GM06990 (cell line): ENCODE data around the gene ANXA2.
"Not testable (repeated sequence)": the region's sequence is repeated elsewhere in the genome, so short reads cannot be mapped to it uniquely, and the experiment has no call there.

Source experiments
- DNase-seq: peaks from one replicate; pipeline ENCODE4 v3.0.0-alpha.2; 2011; ENCODE audit not compliant: insufficient read length; ENCODE audit errors: extremely low read depth
- H3K27me3 ChIP-seq: replicated peaks from 2 replicates; pipeline ENCODE4 v1.6.0; 2011; ENCODE audit warnings: low read length; ENCODE audit not compliant: control insufficient read depth, insufficient read depth
- H3K36me3 ChIP-seq: 2 replicates; pipeline ENCODE4 v1.5.1; 2011; ENCODE audit warnings: low read length; ENCODE audit not compliant: control insufficient read depth, insufficient read depth
- H3K4me3 ChIP-seq: replicated peaks from 2 replicates; pipeline ENCODE4 v1.5.1; 2011; ENCODE audit warnings: low read depth, mild to moderate bottlenecking, control low read depth, low read length
- CTCF ChIP-seq: IDR thresholded peaks from 2 replicates; pipeline ENCODE4 v1.5.1; 2011; ENCODE audit warnings: low read length, control low read depth, mild to moderate bottlenecking, inconsistent platforms; ENCODE audit not compliant: insufficient read depth, poor library complexity, severe bottlenecking

ANXA2 gene

GRCh38 chr15:60414016-60414682, 16.4 kb upstream of the ANXA2 start:
- no peaks in the 10 kb centered on the region for H3K36me3 ChIP-seq
- TF ChIP-seq CTCF = no peak
- no peak overlapping the region for H3K4me3 ChIP-seq
- no peaks in the 10 kb centered on the region for H3K27me3 ChIP-seq
- DNase-seq = no peak

- no peak overlapping the region for H3K4me3 ChIP-seq
- TF ChIP-seq CTCF = no peak
- H3K27me3 ChIP-seq = no peaks in the 10 kb centered on the region
- no peaks in the 10 kb centered on the region for H3K36me3 ChIP-seq
- no peak for DNase-seq
Observed at GRCh38 chr15:60413231-60413824, 15.5 kb upstream of the ANXA2 start.

DNA sequence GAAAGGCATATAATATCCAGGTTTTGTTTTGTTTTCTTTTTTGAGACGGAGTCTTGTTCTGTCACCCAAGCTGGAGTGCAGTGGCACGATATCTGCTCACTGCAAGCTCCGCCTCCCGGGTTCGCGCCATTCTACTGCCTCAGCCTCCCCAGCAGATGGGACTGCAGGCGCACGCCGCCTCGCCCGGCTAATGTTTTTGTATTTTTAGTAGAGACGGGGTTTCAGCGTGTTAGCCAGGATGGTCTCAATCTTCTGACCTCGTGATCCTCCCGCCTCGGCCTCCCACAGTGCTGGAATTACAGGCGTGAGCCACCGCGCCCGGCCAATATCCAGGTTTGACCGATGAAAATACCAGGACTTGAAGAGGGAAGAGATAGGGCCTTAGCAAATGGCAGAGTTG, 15.0 kb upstream of the ANXA2 start:
- H3K36me3 ChIP-seq, DNase-seq, H3K27me3 ChIP-seq, H3K4me3 ChIP-seq: not testable (repeated sequence)

GRCh38 chr15:60411774-60412425, 14.1 kb upstream of the ANXA2 start:
- Histone ChIP-seq H3K27me3 (no peaks in the 10 kb centered on the region), H3K36me3 (no peaks in the 10 kb centered on the region), H3K4me3 (no peak overlapping the region)
- DNase-seq = no peak
- no peak for TF ChIP-seq CTCF

DNA sequence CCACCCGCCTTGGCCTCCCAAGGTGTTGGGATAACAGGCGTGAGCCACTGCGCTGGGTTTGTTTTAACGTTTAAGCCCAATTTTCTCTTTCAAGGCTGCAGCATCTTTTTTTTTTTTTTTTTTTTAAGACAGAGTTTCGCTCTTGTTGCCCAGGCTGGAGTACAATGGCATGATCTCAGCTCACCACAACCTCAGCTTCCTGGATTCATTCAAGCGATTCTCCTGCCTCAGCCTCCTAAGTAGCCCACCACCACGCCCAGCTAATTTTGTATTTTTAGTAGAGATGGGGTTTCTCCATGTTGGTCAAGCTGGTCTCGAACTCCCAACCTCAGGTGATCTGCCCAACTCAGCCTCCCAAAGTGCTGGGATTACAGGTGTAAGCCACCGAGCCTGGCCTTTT, 12.6 kb upstream of the ANXA2 start:
- H3K36me3 ChIP-seq, H3K27me3 ChIP-seq, H3K4me3 ChIP-seq: not testable (repeated sequence)
- DNase-seq = peak; percentile 24

DNA sequence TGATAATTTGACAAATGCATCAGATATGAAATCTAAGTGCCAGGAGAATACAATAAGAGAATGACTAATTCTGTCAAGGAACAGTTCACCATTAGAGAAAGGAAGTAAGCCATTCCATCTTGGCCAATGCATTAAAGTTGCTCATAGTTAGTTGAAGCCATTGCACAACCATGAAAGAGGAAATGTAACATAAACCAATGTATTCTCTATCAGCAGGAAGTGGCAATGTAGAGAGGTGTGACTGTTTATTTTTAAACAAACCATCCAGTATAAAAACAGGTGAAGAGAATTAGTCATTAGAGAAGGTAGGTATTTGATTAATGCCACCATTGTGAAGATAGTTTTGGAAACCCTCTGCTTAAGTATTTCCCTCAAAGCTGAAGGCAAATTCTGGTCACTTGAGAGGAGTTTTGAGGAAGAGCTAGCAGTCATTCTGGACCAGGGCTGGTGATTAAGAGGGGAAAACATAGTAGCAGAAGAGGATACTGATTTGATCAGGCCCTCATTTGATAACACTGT, 10.7 kb upstream of the ANXA2 start:
- H3K36me3 ChIP-seq = no peaks in the 10 kb centered on the region
- no peak overlapping the region for H3K4me3 ChIP-seq
- H3K27me3 ChIP-seq = no peaks in the 10 kb centered on the region
- peak; percentile 35 for DNase-seq
- TF ChIP-seq CTCF = no peak
